GM21723 (cell line): ENCODE data around the gene AIFM1.

Experiments used
- ATAC-seq: cut with Tn5 transposase; IDR thresholded peaks from one replicate; pipeline ENCODE4 v1.9.1; 2021; ENCODE audit warnings: mild to moderate bottlenecking, moderate library complexity; ENCODE audit not compliant: unreplicated experiment

Gene AIFM1

GRCh38 chrX:130165703-130166502 lies at the start of gene AIFM1:
Gene AIFM1, minus strand, starts transcription at chrX:130165841. Its CDS starts 185 bp downstream, at chrX:130165656.
- peak; percentile 88 for ATAC-seq

GRCh38 chrX:130213376-130213775 lies 47.7 kb upstream of the AIFM1 start:
- no peak for ATAC-seq

GRCh38 chrX:130212371-130212770 lies 46.7 kb upstream of the AIFM1 start:
- ATAC-seq, result no peak

GRCh38 chrX:130211415-130212186 lies 46.0 kb upstream of the AIFM1 start:
- no peak for ATAC-seq

GRCh38 chrX:130204647-130205046 lies 39.0 kb upstream of the AIFM1 start:
- ATAC-seq, result no peak

GRCh38 chrX:130197464-130197863 lies 31.8 kb upstream of the AIFM1 start:
- ATAC-seq, result no peak

- no peak for ATAC-seq
These were observed 30.8 kb upstream of the AIFM1 start for GRCh38 chrX:130196466-130196865.

- ATAC-seq, result no peak
These were observed 25.2 kb upstream of the AIFM1 start for GRCh38 chrX:130190801-130191200.

GRCh38 chrX:130186651-130187050 lies 21.0 kb upstream of the AIFM1 start:
- no peak for ATAC-seq

- ATAC-seq, result no peak
These were observed 19.2 kb upstream of the AIFM1 start for GRCh38 chrX:130184857-130185256.

GRCh38 chrX:130184168-130184567 lies 18.5 kb upstream of the AIFM1 start:
- ATAC-seq, result no peak

GRCh38 chrX:130179579-130180215 lies 14.1 kb upstream of the AIFM1 start:
- no peak for ATAC-seq

GRCh38 chrX:130179170-130179569 lies 13.5 kb upstream of the AIFM1 start:
- no peak for ATAC-seq

- no peak for ATAC-seq
These were observed 11.3 kb upstream of the AIFM1 start for GRCh38 chrX:130176942-130177341.

- ATAC-seq, result peak; percentile 76
These were observed 10.7 kb upstream of the AIFM1 start for GRCh38 chrX:130176354-130176776.

- ATAC-seq, result no peak
These were observed 9.3 kb upstream of the AIFM1 start for GRCh38 chrX:130174937-130175336.

GRCh38 chrX:130174045-130174704 lies 8.5 kb upstream of the AIFM1 start:
- ATAC-seq, result no peak

GRCh38 chrX:130173190-130173895 lies 7.7 kb upstream of the AIFM1 start:
- peak; percentile 50 for ATAC-seq

- no peak for ATAC-seq
These were observed 6.6 kb upstream of the AIFM1 start for GRCh38 chrX:130172127-130172845.
